Activated naive CD8-positive, alpha-beta T cell treated with anti-CD3 and anti-CD28 coated beads, Interleukin-2, amount 50 U/mL, for 16 hours (primary cell): ENCODE data around the gene ADAM10.
A peak's percentile ranks its signal among the peaks of the same experiment; 100 is the strongest.
"Not testable (repeated sequence)": the region's sequence is repeated elsewhere in the genome, so short reads cannot be mapped to it uniquely, and the experiment has no call there.

Experiments used
- DNase-seq: peaks from one replicate; pipeline ENCODE4 v3.0.0-alpha.2; 2020; ENCODE audit warnings: low read depth, low spot score

ADAM10 gene, protein sequence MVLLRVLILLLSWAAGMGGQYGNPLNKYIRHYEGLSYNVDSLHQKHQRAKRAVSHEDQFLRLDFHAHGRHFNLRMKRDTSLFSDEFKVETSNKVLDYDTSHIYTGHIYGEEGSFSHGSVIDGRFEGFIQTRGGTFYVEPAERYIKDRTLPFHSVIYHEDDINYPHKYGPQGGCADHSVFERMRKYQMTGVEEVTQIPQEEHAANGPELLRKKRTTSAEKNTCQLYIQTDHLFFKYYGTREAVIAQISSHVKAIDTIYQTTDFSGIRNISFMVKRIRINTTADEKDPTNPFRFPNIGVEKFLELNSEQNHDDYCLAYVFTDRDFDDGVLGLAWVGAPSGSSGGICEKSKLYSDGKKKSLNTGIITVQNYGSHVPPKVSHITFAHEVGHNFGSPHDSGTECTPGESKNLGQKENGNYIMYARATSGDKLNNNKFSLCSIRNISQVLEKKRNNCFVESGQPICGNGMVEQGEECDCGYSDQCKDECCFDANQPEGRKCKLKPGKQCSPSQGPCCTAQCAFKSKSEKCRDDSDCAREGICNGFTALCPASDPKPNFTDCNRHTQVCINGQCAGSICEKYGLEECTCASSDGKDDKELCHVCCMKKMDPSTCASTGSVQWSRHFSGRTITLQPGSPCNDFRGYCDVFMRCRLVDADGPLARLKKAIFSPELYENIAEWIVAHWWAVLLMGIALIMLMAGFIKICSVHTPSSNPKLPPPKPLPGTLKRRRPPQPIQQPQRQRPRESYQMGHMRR

DNA sequence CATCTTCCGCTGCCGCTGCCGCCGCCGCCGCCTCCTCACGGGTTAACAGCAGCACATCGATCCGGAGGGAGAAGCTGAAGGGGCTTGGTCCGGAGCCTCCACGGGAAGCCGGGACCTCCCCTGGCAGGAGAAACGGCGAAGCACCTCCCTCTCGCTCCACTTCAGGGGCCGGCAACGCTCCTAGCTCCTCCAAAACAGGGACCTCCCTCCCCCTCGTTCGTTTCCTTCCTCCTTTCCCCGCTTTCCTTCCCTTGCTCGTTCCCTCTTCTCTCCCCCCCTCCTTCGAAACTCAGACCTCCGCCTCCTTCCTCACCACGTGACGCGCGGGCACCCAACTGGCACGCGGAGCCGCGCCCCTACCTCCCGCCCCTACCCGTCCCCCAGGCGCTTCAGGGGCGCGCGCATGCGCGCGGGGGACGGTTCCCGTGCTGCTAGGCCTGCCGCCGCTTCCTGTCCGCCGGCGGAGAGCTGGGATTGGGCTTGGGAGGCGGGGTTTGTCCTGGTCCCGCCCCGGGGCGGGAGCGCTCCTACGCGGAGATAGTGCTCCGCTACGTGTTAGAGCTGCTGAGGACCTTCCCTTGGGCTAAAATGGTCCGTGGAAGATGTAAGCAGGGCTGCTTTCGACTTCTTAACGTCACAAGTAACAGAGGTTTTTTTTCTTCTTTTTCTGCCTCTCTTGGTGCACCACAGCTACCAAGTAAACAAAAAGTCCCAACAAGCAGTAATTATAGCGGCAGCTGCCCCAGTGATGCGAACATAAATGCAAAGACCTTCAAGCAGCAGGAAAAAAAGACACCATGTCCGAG lies at the start of gene ADAM10:
Gene ADAM10, minus strand, starts transcription at position 176 of the 806 bp plus-strand sequence. Its CDS starts 173 bp downstream, at position 3.
- peak; percentile 96 for DNase-seq

DNA sequence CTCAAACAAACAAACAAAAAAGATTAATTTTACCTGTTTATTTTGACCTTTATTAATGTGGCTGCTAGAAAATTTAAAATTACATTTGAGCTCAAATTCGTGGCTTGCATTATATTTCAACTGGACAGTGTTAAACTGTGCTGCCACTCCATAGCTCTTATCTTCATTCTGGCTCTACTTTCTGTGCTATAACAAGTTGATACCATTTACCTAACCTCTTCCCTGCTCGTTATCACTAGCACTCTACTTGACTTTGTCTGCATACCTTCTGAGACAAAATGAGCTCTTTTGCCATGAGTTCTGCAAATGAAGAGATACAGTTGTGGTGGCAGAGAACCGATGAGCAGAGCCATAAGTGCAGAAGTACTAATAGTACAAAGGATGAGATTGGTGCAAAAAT lies 48.0 kb upstream of the ADAM10 start:
- no peak for DNase-seq

DNA sequence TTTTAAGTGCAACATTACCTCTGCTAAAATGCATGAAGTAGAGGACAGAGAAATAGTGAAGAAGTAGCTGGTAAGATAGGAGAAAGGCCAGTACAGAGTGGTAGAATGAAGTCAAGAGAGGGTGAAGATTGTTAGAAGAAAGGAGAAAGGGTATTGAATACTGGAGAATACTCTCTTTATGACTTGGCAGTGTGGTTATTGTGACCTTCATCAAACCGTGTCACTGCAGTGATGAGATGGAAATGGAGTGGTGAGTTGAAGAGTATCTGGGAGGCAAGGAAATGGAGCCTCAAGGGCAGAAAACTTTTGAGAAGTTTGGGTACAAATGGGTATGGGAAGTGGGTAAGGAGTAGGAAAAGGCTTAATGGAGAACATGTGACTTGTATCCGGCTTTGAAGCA lies 46.3 kb upstream of the ADAM10 start:
- no peak for DNase-seq

DNA sequence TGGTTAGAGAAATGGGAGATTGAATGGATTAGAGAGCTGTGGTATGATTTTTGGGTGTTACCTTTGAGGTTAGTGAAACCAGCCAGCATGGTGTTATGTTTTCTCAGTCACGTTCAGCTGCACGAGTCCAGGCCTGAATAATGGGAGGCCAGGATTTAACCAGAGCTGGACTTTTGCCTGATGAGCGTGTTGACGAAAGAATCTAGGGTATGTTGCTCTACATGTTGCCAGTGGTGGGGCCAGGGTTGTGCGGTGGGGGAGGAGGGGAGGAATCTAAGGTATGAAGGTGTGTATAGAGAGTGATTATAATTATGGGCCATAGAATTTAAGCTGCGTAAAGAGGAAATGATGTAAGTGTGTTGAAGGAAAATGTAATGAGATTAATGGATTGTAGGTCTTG lies 44.4 kb upstream of the ADAM10 start:
- DNase-seq, result no peak

DNA sequence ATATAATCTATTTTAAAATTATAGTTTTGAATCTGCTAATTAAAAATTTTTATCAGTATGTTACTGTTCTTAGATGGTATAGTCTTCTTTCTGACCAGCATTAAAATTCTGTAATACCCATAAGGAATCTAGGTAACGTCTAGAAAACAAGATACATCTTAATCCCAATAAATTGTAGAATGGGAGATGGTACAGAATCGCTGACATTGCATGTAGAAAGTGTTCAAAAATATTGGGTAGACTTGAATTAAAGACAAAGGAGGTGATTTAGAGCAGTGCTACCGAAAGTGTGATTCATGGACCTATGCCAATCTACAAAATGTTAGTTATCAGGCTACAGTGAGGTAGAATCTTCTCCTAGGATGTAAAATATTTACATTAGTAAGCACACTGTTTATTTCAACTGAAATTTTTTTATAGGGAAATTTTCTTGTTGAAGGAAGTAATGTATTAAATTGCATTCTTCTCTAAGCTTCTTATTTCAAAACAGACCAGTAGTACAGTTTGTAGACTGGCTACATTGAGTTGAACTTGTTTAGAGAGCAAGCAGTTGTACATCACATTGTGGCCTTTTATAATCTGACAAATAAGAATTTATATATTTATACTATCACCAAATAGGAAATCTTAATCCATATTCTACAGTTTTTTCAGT lies 38.7 kb upstream of the ADAM10 start:
- no peak for DNase-seq

DNA sequence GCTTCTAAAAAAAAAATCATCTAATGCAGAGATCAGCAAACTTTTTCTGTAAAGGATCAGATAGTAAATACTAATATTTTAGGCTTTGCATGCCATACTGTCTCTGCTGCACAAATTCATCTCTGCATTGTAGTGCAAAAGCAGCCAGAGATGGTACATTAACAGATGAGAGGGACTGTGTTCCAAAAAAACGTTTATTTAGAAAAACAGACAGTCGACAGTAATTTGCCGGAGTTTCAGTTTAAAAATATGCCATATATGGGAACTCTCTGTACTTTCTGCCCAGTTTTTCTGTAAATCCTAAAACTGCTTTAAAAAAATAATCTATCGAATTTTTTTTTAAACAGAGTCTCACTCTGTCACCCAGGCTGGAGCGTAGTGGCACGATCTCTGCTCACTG lies 35.8 kb upstream of the ADAM10 start:
- DNase-seq, result no peak

DNA sequence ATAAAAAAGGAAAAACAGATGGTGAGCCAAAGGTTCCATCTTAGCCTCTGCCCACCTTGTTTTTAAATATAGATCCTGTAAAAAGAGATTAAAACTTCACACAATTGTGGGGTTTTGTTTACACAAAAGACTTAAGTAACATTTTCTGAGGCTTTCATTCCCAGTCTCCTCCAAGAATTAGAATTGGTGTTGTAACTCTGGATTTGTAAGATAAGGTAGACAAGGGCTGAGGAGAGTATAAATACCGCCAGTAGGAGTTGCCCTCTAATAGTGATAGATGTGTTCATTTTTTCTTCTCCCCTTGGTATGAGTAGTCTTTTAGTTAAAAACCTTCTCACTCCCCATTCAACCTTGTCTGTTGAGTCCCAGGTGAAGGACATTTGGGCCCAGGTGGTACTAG lies 30.0 kb upstream of the ADAM10 start:
- no peak for DNase-seq

DNA sequence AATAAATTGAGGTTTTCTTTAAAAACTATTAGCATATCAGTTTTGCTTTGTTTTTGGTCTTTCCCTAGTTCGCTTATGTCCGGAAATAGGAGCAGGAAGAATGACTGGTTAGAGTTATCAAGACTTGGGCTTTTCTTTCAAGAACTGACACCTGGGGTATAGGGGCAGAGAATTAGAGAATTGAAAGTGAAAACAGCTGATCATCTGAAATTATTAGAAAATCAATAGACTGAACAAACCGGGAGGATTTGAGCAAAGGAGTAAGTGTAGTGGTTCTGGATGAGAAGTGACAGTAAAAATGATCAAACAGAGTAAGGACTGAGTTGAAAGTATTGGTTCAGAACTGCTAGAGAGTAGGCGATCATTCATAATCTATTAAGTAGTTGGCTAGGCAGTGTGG lies 27.6 kb upstream of the ADAM10 start:
- DNase-seq, result no peak

DNA sequence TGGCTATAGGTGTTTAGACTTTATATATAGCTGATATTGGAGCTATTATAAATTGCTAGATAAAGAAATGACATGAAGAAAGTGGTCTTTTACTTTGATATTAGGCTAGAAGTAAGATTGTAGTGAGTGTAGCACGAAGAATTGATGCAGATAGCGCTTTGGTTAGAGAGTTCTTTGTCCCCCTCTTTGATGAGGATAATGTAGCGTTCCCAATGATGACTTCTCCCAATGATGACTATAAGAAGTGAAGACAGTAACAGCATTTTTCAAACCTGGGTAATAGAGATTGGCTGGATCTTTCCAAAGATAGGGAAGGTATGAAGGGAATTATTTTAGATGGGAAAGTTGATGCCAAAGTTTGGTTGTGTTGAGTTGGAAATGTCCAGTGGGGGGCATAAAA lies 25.9 kb upstream of the ADAM10 start:
- DNase-seq, result no peak

DNA sequence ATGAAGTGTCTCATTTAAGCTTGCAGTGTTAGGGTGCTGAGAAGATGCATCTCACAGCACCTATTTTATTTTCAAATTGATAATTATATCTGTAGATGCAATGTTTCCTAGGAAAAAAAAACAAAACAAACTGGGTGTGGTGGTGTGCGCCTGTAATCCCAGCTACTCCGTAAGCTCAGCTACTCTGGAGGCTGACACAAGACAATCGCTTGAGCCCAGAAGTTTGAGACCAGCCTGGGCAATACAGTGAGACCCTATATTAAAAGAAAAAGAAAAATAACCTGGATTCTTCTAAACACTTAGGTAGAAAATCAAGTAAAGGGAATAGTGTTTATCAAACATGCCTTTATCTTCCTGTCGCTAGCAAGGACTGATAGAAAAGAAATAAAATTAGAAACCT lies 23.5 kb upstream of the ADAM10 start:
- DNase-seq, result no peak

DNA sequence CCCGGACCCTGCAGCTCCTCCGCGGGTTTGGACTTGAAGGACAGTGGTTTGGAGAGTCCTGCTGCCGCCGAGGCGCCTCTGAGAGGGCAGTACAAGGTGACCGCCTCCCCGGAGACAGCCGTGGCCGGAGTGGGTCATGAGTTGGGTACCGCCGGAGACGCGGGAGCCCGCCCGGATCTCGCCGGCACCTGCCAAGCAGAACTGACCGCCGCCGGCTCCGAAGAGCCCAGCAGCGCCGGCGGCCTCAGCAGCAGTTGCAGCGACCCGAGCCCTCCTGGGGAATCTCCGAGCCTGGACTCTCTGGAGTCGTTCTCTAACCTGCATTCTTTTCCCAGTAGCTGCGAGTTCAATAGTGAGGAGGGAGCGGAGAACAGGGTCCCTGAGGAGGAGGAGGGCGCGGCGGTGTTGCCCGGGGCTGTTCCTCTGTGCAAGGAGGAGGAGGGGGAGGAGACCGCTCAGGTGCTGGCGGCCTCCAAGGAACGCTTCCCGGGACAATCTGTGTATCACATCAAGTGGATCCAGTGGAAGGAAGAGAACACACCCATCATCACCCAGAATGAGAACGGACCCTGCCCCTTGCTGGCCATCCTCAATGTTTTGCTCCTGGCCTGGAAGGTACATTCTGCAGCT lies 22.2 kb upstream of the ADAM10 start:
- no peak for DNase-seq

DNA sequence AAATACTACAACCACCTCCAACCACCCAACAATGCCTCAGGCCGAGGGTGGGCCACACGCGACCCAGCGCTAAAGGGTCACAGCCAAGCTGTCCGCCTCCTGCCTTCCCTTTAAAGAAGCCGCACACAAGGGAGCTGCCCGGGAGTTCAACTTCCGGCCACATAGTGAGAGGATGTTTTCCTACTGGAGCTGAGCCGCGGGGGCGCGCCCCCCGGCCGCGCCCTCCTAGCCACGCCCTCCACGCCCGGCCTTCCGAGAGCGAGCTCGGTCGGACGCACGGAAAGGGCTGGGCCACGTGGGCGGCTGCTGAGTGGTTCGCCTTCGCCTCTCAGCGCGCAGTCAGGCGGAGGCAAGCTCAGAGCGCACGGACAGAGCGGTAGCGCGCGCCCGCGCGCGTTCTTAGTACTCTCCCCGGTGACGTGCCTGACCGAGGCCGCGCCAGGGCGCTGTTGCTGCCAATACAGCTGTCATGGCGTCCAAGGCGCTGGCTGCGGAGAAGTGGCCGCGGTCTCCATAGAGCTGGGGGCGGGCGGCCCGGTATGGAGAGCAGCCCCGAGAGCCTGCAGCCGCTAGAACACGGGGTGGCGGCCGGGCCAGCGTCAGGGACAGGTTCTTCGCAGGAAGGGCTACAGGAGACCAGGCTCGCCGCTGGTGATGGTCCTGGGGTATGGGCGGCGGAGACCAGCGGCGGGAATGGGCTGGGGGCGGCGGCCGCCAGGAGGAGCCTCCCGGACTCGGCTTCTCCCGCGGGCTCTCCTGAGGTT lies 21.5 kb upstream of the ADAM10 start, which contains the start of gene MINDY2:
Gene MINDY2, plus strand, starts transcription at position 446 of the 764 bp plus-strand sequence. Its CDS starts 94 bp downstream, at position 540.
- DNase-seq, result peak; percentile 79

DNA sequence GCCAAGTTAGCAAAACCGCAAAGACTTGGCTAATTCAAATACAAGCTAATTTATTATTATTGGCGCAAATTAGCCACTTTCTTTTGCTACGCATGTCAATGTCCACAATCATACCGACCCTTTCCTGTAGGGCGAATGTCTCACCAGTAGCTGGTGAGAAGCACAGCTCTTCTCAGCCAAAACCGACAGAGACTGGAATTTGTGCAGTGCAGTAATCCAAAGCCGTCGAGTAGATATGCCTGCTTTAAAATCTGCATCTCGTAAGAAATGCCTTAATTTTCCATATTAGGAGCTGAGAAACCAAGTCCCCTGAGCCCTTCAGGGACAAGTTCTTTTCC lies 21.0 kb upstream of the ADAM10 start:
- no peak for DNase-seq

DNA sequence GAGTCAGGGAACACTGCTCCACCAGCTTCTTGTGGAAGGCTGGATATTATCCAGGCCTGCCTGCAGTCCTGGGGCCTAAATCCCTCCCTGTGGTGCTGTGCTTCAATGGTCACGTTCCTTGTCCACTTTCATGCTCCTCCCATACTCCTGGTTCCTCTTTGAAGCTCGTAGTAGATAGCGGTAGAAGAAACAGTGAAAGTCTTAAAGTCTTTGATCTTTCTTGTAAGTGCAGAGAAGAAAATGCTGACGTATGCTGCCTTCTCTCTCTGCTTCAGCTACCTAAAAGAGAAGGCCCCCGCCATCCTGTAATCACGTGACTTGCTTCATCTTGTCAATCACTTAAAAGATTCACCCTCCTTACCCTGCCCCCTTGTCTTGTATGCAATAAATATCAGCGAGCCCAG lies 19.1 kb upstream of the ADAM10 start:
- DNase-seq, result not testable (repeated sequence)

DNA sequence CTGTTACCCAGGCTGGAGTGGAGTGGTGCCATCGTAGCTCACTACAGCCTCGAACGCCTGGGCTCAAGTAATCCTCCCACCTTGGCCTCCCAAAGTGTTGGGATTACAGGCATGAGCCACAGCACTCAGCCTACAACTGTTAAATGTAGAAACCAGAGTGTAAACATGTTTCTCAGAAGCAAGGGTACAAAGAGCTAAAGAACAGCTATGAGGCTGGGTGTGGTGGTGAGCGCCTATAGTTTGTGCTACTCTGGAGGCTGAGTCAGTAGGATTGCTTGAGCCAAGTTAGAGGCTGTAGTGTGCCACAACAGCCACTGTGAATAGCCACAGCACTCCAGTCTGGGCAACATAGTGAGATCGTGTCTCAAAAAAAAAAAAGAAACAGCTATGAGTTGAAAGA lies 16.8 kb upstream of the ADAM10 start:
- DNase-seq, result no peak

DNA sequence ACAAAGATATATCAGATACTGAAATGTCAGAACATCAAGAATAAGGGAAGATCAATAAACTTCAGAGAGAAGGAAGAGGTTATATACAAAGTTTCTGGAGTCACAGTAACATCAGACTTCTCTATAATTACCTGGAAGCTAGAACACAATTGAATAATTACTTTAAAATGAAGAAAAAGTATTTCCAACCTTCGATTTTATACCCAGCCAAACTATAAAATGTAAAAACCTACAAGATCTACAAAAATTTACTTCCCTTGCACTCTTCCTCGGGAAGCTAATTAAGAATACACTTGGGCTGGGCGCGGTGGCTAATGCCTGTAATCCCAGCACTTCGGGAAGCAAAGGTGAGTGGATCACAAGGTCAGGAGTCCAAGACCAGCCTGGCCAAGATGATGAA lies 15.0 kb upstream of the ADAM10 start:
- DNase-seq, result no peak

DNA sequence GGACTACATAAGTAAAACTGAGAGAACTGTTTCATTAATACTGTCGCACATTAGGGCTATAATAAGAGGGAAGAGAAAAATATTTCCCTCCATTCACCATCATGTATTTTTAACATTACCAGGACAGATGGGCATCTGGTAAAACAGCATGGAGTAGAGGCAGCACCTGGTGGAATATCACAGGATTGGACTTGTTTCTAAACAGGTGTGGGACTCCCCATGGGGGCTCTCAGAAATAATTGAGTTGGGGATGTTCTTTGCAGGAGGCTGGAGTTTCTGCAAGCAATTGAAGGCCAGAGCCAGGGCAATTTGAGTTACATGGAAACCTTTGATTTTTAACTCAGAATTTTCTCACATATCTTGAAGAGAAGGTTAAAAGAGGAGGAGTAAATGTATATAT lies 13.2 kb upstream of the ADAM10 start:
- no peak for DNase-seq

DNA sequence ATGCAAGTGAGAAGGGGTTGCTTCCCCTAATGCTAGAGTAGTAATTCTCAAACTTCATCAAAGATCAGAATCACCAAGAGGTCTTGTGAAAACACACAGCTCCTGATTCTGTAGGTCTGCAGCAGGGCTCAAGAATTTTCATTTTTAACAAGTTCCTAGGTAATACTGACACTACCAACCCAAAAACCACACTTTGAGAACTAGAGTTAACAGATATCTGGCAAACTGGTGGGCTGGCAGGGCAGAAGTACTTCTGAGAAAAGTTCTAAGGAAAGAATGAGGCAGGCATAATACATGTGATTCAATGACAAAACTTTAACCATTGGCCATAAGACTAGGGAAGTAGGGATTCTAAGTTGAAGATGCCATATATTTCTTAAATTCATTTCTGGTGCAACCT lies 12.8 kb upstream of the ADAM10 start:
- DNase-seq, result no peak

DNA sequence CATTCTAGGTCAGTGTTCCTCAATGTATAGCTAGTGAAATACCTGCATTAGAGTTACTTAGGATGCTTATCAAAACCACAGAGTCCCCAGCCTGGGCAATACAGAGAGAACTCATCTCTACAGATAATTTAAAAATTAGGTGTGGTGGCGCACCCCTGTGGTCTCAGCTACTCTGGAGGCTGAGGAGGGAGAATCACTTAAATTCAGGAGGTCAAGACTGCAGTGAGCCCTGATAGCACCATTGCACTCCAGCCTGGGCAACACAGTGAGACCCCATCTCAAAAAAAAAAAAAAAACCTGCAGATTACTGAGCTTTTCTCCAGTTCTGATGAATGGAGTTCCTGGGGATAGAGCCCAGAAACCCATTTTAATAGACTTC lies 11.5 kb upstream of the ADAM10 start:
- DNase-seq, result no peak

DNA sequence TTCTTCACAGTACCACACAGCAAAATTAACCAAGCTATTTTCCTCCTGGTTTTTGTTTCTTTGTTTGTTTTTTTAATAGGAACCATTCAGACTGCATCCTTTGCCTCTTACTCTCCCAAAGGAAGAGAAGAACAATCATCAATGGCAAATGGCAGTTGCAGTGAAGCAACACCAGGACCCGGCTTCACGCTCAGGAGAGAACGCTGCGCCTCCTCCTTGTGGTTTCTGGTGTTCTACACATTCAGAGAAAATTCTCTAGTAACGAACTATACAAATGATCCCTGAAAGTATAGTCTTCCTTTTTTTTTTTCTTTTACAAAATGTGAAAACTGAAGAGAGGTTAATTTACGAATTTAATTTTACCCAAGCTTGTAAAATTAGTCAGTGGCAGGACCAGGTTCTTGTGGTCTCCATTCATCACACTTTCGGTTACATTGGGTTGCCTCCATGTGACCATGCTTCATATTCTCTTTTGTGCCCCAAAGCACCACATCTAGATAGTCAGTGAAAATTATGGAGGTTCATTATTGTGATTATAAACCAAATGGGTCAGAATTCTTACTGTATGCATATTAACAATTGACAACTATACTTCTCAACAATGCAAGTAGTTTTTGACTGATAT lies 11.0 kb upstream of the ADAM10 start:
- DNase-seq, result no peak
